AG09309 (cell line): ENCODE results near the gene EXOC3L4.

Source experiments
- DNase-seq: peaks from one replicate; pipeline ENCODE4 v3.0.0-alpha.2; 2010; ENCODE audit warnings: low read depth
- H3K4me3 ChIP-seq: 2 replicates; pipeline ENCODE4 v1.5.1; 2011; ENCODE audit warnings: mild to moderate bottlenecking, low read depth, low read length, moderate library complexity; ENCODE audit not compliant: control insufficient read depth
- TF ChIP-seq, protein P1 (sequence below): IDR thresholded peaks from 2 replicates; pipeline ENCODE4 v1.5.1; 2011; ENCODE audit warnings: mild to moderate bottlenecking, low read depth, low read length, inconsistent platforms; ENCODE audit not compliant: insufficient read depth, control insufficient read depth; ENCODE audit errors: missing control alignments

Gene EXOC3L4

GRCh38 chr14:103093856-103094405, 594 bp upstream of the EXOC3L4 start:
- TF ChIP-seq, protein P1, sequence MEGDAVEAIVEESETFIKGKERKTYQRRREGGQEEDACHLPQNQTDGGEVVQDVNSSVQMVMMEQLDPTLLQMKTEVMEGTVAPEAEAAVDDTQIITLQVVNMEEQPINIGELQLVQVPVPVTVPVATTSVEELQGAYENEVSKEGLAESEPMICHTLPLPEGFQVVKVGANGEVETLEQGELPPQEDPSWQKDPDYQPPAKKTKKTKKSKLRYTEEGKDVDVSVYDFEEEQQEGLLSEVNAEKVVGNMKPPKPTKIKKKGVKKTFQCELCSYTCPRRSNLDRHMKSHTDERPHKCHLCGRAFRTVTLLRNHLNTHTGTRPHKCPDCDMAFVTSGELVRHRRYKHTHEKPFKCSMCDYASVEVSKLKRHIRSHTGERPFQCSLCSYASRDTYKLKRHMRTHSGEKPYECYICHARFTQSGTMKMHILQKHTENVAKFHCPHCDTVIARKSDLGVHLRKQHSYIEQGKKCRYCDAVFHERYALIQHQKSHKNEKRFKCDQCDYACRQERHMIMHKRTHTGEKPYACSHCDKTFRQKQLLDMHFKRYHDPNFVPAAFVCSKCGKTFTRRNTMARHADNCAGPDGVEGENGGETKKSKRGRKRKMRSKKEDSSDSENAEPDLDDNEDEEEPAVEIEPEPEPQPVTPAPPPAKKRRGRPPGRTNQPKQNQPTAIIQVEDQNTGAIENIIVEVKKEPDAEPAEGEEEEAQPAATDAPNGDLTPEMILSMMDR: no peak
- no peak for DNase-seq
- no peak overlapping the region for H3K4me3 ChIP-seq

GRCh38 chr14:103095210-103095778, 769 bp downstream of the EXOC3L4 start:
- DNase-seq: no peak
- TF ChIP-seq, protein P1: no peak
- H3K4me3 ChIP-seq: no peak overlapping the region

GRCh38 chr14:103096387-103096786, 1.9 kb downstream of the EXOC3L4 start:
- TF ChIP-seq, protein P1: no peak
- no peak overlapping the region for H3K4me3 ChIP-seq
- no peak for DNase-seq

DNA sequence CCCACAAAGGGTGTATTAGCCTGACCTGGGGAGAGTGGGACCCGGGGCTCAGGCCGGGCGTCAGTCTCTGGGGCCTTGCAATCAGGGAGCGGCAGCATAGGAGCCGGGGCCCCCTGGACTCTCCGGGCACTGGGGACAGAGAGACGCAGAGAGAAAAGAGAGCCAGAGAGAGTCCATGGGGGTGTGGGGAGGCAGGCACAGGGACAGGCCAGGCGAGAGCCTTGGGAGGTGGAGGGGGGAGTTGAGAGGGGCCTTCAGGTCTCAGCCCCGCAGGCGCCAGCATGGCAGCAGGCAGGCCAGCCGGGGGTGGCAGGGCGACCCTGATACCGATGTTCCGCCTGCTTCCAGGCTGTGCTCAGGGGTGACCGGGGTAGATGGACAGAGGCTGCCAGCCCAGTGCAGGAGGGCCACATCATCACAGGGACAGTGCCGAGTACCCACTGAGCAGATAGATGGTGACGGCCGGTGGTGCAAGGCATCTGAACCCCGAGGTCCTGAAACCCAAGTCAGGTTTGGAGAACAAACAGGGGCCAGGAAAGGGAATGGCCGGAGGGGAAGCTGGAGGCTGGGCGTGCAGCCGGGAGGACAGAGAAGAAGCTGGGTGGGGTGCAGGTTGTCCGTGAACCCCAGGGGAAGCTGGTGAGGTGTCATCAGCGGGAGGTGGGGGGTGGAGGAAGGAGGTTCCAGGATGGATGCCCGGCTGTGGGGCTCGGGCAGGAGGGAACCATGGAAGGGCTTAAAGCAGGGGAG, 2.9 kb downstream of the EXOC3L4 start:
- no peak for DNase-seq
- no peak overlapping the region for H3K4me3 ChIP-seq
- TF ChIP-seq, protein P1: no peak

- no peak for DNase-seq
- H3K4me3 ChIP-seq: no peak overlapping the region
- TF ChIP-seq, protein P1: no peak
Measured at GRCh38 chr14:103097994-103098957, 3.8 kb downstream of the EXOC3L4 start.

DNA sequence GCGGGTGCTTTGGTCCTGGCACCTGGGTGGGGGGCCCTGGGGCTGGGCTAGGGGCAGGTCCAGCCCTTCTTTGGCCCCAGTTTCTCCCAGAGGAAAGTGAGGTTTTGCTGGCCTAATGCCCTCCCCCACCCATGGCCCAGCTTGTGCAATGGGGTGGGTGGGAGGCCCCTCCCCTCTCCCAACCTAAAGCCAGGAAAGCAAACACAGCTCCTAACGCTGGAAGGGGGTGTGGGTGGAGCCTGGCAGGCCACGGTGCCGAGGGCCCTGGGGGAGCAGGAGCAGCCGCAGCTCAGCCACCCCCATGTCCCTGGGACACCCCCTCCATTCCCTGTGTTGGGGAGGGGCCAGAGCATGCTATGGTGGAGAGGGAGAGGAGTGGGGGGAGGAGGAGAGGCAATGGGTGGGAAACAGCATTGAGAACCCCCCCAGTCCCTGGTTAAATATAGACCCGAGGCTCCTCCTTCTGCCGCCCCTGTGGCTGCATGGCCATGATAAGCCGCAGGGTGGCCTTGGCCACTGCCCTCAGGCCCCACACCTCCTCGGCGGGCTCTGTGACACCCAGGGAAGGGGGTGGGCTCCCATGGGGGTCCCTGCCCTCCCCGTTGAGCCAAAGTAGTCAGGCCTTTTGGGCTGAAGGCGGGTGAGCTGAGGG, 4.7 kb downstream of the EXOC3L4 start:
- TF ChIP-seq, protein P1: no peak
- no peak for DNase-seq
- no peak overlapping the region for H3K4me3 ChIP-seq
